A673 (cell line): ENCODE results near the gene BCR. TPM values are rescaled to one million over a fixed set of nuclear protein-coding genes. Genes with fewer than 3 reads are reported as not detected.

Experiments
- BruUV-seq: library from RNA; stranded (reverse); fragments of 400-500 nt; replicated peaks from 2 replicates; lab custom pipeline; 2021; lab: Mats Ljungman, UMichigan
- CTCF ChIA-PET: fragments of 300-600 bp; sonication (Branson Sonifier 250); formaldehyde crosslinking; loops from one replicate; lab custom pipeline; 2022; ENCODE audit warnings: antibody characterized with exemption; lab: Charles Lee
- POLR2A ChIA-PET: fragments of 300-600 bp; sonication (Branson Sonifier 250); formaldehyde crosslinking; loops from one replicate; lab custom pipeline; 2022; ENCODE audit warnings: antibody characterized with exemption; ENCODE audit not compliant: low non-redundant PET; lab: Charles Lee
- DNase-seq: peaks from one replicate; pipeline ENCODE4 v3.0.0-alpha.2; 2015; ENCODE audit warnings: low spot score
- H3K27ac ChIP-seq: fragments of 200-600 bp; sonication (generic); 2 replicates; pipeline ENCODE4 v1.5.1; 2016; ENCODE audit warnings: mixed run types, low read depth, mild to moderate bottlenecking, mixed read lengths, antibody characterized with exemption, low read length; ENCODE audit not compliant: poor library complexity, severe bottlenecking
- H3K27me3 ChIP-seq: fragments of 200-600 bp; sonication (generic); replicated peaks from 2 replicates; pipeline ENCODE4 v1.6.1; 2017; ENCODE audit warnings: mixed run types, low read depth, mild to moderate bottlenecking, mixed read lengths, antibody characterized with exemption, low read length; ENCODE audit not compliant: insufficient read depth, poor library complexity
- H3K36me3 ChIP-seq: fragments of 200-600 bp; sonication (generic); 2 replicates; pipeline ENCODE4 v1.6.1; 2016; ENCODE audit warnings: mixed run types, mild to moderate bottlenecking, mixed read lengths, antibody characterized with exemption, low read length; ENCODE audit not compliant: insufficient read depth, poor library complexity, severe bottlenecking
- H3K4me1 ChIP-seq: fragments of 200-600 bp; sonication (generic); 2 replicates; pipeline ENCODE4 v1.6.1; 2017; ENCODE audit warnings: mixed run types, mild to moderate bottlenecking, mixed read lengths, antibody characterized with exemption, low read length; ENCODE audit not compliant: insufficient read depth, poor library complexity, severe bottlenecking
- H3K4me3 ChIP-seq: fragments of 200-600 bp; sonication (generic); 2 replicates; pipeline ENCODE4 v1.5.1; 2016; ENCODE audit warnings: low read depth, mixed run types, mild to moderate bottlenecking, mixed read lengths, low read length; ENCODE audit not compliant: poor library complexity, severe bottlenecking
- H3K9me3 ChIP-seq: fragments of 200-600 bp; sonication (generic); 2 replicates; pipeline ENCODE4 v1.6.1; 2016; ENCODE audit warnings: mixed run types, low read depth, mild to moderate bottlenecking, mixed read lengths, antibody characterized with exemption, low read length; ENCODE audit not compliant: poor library complexity, severe bottlenecking
- EZH2 ChIP-seq: fragments of 200-600 bp; sonication (generic); IDR thresholded peaks from 2 replicates; pipeline ENCODE4 v1.6.1; 2017; ENCODE audit warnings: borderline replicate concordance, low read depth, mild to moderate bottlenecking, mixed read lengths, antibody characterized with exemption, low read length; ENCODE audit not compliant: poor library complexity, severe bottlenecking
- intact Hi-C: fragments of 100-400 bp; cut with micrococcal nuclease; formaldehyde crosslinking; loops from one replicate; pipeline ENCODE4 v1.10.0; 2022; ENCODE audit not compliant: unreplicated experiment
- total RNA-seq: library from RNA; stranded (reverse); gene quantifications from 2 replicates; pipeline ENCODE4 v1.2.3, GENCODE V29; 2021
- TF ChIP-seq, protein P1 (sequence below): fragments of 300-800, 200-600 bp; sonication (generic); conservative IDR thresholded peaks from 2 replicates; pipeline ENCODE4 v1.5.1; 2017; ENCODE audit warnings: low read depth, mild to moderate bottlenecking, antibody characterized with exemption, low read length, moderate library complexity, mixed read lengths

The BCR gene
- total RNA-seq, 1 experiment from 2014 or later: 63.1 TPM

DNA sequence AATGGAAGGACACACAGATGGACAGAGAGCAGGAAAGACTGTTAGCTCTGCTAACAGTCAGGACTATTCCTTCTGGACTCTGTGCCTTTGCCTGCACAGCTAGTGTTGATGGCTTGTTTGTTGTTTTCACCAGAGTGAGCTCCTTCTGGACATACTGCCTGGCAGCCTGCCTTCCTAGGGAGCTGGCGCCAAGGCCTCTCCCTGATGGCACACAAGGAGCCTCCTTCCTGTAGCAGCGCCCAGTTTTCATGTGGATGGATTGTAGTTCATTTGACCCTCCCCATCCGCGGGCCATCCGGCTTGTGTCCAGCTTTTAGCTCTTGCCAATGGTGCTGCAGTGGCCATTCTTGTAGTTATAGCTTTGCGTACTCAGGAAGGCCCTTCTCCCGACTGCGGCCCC, 16.6 kb upstream of the BCR start:
- Histone ChIP-seq H3K4me3 (no peak overlapping the region), H3K27ac (no peak overlapping the region), H3K9me3 (no peaks in the 10 kb centered on the region), H3K27me3 (no peaks in the 10 kb centered on the region), H3K36me3 (no peaks in the 10 kb centered on the region), H3K4me1 (no peaks in the 10 kb centered on the region)
- ChIA-PET POLR2A (interaction anchor here (0.6 kb wide), 1 partner anchor 29 kb away, joined by 10 read pairs; no protein-coding TSS in a partner anchor), CTCF (interaction anchor here (0.7 kb wide), 1 partner anchor 113 kb away, joined by 5 read pairs; no protein-coding TSS in a partner anchor)
- no TSS peak for BruUV-seq
- DNase-seq: no peak
- intact Hi-C loops: no loop called here
- TF ChIP-seq, protein P1, sequence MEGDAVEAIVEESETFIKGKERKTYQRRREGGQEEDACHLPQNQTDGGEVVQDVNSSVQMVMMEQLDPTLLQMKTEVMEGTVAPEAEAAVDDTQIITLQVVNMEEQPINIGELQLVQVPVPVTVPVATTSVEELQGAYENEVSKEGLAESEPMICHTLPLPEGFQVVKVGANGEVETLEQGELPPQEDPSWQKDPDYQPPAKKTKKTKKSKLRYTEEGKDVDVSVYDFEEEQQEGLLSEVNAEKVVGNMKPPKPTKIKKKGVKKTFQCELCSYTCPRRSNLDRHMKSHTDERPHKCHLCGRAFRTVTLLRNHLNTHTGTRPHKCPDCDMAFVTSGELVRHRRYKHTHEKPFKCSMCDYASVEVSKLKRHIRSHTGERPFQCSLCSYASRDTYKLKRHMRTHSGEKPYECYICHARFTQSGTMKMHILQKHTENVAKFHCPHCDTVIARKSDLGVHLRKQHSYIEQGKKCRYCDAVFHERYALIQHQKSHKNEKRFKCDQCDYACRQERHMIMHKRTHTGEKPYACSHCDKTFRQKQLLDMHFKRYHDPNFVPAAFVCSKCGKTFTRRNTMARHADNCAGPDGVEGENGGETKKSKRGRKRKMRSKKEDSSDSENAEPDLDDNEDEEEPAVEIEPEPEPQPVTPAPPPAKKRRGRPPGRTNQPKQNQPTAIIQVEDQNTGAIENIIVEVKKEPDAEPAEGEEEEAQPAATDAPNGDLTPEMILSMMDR: no peak
- TF ChIP-seq EZH2: no peak

DNA sequence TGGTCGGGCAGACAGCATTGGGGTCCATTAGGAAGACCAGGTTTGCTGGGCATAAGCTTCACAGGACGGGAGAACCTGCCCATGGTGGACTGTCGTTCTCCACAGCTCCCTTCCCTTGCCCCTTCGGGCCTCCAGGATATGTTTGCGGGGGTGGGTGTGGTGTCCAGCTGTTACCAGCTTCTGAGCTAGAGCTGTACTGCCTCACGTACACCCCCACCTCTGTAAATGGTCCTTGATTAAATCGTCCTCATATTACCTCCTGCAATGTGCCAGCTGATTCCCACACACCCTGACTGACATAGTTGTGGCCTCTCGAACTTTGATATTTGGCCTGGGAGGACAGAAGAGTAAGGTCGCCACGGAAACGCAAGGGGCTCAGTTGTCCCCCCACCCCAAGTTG, 16.2 kb upstream of the BCR start:
- no peaks in the 10 kb centered on the region for H3K4me1 ChIP-seq
- DNase-seq: no peak
- H3K36me3 ChIP-seq: no peaks in the 10 kb centered on the region
- no peak overlapping the region for H3K4me3 ChIP-seq
- H3K9me3 ChIP-seq: no peaks in the 10 kb centered on the region
- no TSS peak for BruUV-seq
- intact Hi-C loops: no loop called here
- no peak for TF ChIP-seq EZH2
- TF ChIP-seq, protein P1: no peak
- POLR2A ChIA-PET: interaction anchor here (0.6 kb wide), 1 partner anchor 29 kb away, joined by 10 read pairs; no protein-coding TSS in a partner anchor
- CTCF ChIA-PET: interaction anchor here (0.7 kb wide), 1 partner anchor 112 kb away, joined by 5 read pairs; no protein-coding TSS in a partner anchor
- H3K27ac ChIP-seq: no peak overlapping the region
- no peaks in the 10 kb centered on the region for H3K27me3 ChIP-seq

DNA sequence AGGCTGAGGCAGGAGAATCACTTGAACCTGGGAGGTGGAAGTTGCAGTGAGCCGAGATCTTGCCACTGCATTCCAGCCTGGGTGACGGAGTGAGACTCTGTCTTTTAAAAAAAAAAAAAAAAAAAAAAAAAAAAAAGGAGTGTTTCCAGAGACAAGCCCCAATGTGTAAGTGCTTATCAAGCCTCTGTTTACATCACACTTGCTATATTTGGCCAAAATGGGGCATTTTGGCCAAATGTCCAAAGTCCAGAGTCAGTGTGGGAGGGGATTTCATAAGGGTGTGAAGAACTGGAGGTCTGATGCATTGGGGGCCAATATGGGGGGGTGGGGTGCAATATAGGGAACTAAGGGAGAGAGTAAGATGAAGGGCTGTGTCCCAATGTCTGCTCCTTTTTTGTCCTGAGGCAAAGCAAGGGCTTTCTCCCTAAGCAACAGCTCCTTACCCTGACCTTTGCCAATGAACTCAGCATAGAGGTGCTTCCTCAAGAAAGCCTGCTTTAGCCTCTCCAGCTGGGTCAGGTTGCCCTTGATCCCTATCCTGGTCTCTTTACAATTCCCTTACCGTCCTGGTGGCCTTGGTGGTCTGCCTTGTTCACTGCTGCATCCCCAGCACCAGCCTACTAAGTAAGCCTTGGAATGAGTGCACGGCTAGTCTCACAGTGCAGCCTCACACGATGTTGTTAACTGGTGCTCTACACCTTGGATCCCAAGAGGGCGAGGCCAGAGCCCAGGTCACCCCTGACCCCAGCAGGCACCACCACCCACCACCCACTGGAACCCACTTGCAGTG, 14.1 kb upstream of the BCR start:
- Histone ChIP-seq H3K4me3 (no peak overlapping the region), H3K9me3 (no peaks in the 10 kb centered on the region), H3K27me3 (no peaks in the 10 kb centered on the region), H3K4me1 (no peaks in the 10 kb centered on the region), H3K36me3 (no peaks in the 10 kb centered on the region), H3K27ac (no peak overlapping the region)
- TF ChIP-seq EZH2: no peak
- TF ChIP-seq, protein P1: no peak
- no TSS peak for BruUV-seq
- intact Hi-C loops: no loop called here
- POLR2A ChIA-PET: interaction anchor here (0.7 kb wide), 1 partner anchor 13 kb away, joined by 3 read pairs; no protein-coding TSS in a partner anchor
- DNase-seq: no peak
- CTCF ChIA-PET: no interaction called here
